Retina (tissue), 1 donor: Measurements from ENCODE around the gene TCP10L.
"Not testable (repeated sequence)": the region's sequence is repeated elsewhere in the genome, so short reads cannot be mapped to it uniquely, and the experiment has no call there.

Experiments
- DNase-seq: peaks from one replicate; pipeline ENCODE4 v3.0.0-alpha.2; 2016

Gene TCP10L

DNA sequence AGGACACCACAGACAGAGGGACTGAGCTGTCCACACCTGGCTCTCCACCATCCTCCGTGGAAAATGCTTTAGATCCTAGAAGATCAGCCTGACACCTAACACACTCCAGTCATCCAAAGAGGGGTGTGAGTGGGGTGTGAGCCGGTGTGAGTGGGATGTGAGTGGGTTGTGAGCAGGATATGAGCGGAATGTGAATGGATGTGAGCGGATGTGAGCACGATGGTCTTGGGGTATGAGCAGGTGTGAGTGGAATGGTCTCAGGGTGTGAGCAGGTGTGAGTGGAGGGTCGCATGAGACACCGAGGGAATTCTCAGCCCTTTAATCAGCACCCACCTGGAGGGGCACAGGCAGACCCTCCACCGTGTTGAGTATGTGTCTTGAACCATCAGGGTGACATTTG, 851 bp downstream of the TCP10L start:
- DNase-seq: no peak

DNA sequence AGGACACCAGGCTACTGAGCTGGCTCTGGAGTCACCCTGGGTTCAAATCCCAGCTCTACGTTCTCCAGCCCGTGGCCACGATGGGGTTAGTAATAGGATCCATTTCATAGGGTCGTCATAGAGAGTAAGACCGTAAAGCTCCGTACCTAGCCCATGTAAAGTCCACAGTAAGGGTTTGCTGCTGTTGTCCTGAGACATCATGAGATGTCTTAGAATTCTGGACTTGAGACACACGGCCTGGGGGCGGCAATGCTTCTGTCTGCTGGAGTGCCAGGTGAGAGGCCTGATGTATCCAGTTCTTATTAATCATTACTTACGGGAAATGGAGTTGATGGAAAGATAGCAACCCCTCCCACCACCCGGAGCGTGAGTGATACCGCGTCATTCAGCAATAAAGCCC, 3.6 kb downstream of the TCP10L start:
- no peak for DNase-seq

DNA sequence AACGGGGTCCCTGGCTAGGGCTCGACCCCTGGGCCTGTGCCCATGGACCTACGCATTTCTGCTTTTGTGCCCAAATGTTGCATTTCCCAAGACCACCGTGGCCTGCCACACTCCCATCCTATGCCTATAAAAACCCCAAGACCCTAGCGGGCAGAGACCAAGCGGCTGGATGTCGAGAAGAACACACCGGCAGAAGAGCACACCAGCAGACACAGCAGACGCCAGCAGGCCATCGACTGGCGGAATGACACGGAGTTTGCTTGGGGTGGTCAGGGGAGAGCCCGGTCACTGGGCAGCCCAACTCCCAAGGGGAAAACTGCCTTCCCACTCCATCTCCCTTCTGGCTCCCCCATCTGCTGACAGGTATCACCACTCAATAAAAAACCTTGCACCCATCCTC, 4.4 kb downstream of the TCP10L start:
- no peak for DNase-seq

DNA sequence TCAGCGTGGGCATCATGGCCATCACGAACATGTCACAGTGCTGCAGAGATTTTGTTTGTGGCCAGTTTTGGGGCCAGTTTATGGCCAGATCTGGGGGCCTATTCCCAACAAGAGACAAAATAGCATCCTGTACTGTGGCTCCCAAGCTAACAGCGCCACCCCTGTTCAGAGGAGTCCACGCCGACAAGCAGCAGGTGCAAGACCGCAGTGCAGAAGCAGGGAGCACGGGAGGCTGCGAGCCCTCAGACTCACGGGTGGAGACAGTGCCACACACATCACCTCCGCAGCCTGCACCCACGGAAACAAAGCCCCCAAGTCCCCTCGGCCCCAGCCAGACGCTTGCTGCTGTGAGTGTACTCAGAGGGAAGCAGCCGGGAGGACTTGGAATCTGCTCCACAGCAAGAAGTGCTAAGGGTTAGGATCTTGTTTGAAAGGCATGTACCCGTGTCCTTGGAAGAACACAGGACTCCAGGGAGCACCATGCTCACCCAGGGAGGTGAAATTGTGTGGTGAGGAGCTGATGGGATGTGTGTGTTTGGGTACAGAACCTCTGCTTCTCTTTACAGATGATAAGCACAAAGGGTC, 7.1 kb downstream of the TCP10L start:
- no peak for DNase-seq

DNA sequence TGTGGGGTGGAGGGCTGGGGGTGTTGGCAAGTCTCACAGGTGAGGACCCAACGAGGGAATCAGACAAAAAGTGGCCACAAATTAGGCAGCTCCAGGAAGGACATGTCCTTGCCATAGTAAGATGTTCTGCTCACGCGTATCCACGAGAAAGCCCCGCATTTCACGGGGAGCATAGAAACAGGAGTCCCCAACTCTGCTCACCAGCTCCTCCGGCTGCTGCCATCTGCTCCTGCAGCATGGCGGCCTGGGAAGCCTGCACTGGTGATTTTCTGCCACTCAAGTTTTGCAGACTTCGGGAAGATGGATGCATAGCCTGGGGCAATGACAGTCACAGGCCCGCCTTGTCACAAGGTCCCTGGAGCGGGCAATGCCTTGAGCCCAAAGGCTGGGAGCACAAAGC, 9.3 kb downstream of the TCP10L start:
- DNase-seq: no peak

DNA sequence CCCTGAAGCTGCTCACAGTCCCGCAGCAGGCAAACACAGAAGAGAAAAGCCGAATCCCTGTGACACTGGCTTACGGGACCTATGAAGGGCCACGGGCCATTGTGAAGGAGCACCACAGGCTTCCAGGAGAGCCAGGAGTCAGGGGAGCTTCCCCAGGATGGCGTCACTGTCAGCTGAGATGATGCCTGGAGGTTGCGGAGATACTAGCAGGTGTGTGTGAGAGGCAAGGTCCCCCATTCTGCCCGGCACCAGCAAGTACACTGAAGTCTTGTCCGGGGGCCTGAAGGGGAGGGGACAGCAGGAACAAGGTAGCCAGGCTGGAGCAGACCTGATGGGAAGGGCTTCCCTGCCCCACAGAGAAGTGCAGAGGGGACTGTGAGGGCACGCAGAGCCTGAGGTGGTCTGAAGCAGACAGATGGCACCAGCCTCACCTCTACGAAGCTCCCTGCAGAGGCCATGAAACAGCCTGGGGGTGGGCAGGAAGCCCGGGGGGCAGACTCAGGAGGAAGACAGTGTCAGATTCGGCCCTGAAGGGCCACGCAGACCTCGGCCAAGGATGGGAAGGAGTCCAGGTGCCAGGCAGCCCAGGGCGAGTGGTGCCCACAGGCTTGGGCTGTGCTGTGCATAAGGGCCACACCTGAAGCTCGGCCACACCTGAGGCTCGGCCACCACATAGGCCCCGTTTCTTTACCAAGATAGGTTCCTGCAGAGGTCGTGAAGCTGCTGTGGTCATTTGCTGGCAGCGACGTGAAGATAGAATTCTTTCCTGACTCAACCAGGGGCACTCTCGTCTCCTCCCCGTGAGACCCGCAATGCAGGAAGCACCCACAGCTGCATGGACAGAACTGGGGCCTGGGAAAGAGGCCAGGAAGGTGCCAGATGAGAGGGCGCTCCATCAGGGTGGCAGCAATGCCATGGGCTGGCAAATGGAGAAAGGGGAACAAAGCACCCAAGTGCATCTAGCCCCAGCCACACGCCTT, 10.1 kb downstream of the TCP10L start:
- DNase-seq: no peak

DNA sequence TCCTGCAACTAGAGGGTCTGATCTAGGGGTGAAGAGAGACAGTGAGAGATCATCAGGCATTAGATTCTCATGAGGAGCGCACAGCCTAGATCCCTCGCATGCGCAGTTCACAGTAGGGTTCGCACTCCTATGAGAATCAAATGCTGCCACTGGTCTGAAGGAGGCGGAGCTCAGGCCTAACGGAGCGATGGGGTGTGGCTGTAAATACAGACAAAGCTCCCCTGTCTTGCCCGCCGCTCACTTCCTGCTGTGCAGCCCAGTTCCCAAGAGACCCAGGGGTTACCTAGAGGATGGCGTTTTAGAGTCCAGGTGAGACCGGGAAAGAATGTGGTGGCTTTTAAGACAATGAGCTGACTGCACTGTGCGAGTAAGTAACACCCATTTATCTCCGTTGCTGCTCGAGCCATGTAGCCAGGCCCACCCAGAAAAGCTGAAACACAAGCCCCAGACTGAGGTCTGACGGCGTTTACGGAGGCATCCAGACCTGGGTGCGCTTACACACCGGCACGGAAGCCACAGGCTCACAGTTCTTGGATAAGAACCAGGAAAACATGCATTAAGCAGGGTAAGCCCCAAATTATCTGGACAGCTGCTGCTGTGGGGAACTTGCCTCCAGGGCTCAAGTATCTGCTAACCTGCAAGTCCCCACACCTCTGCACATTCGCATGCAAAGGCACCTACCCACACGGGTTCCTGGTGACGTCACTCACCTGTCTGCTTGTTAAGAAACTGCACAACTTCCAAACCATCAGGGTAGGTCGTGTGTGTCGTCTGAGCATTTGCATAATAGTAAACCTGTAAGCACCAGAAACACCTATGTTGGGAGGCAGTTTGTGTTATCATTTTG, 12.5 kb downstream of the TCP10L start:
- DNase-seq: no peak

DNA sequence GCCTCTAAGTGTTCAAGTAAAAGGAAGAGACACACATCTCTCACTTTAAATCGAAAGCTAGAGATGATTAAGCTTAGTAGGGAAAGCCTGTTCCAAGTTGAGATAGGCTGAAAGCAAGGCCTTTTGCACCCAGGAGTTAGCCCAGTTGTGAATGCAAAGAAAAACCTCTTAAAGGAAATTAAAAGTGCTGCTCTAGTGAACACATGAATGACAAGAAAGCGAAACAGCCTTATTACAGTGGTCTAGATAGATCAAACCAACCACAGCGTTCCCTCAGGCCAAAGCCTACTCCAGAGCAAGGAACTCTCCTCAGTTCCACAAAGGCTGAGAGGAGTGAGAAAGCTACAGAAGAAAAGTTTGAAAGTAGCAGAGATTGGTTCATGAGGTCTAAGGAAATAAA, 14.9 kb downstream of the TCP10L start:
- no peak for DNase-seq

DNA sequence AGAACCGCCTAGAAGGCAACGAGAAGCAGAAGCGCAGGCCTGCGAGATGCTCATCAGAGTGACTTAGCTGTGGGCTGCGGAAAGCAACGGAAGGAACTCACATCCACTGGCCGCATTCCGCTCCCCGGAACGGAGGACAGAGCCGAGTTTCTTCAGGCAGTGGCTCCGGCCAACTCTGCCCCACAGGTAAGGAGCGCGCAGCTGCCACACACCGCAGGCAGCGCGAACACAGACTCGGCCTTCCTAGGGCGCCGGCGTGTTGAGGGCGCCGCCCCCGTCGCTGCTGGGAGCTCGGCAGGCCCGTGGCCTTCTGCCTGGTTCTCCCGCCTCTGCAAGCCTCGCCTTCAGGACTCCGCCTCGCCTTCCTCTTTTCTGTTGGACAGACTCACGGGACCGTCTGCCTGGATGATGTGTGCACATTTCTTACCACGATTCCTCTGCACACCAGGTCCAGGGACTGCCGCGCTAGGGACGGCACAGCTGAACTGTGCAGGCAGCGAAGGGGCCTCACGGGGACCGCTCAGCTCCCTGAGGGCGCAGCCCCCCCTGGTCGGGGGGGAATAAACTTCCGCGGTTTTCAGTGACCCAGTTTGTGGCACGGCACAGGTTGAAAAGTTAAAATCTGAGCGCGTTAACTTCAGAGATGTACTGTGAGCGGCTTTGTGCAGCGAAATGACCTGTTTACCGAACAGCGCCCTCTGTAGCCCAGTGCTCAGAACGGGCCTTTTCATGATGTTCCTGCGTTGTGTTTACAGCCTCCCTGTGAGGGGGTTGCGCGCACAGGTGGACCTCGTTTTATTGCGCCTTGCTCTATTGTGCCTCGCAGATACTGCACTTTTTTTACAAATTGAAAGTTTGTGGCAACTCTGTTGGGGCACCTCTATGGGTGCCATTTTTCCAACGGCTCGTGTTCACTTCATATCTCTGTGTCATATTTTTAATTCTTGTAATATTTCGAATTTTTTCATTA, 15.8 kb downstream of the TCP10L start:
- DNase-seq: peak; percentile 92

DNA sequence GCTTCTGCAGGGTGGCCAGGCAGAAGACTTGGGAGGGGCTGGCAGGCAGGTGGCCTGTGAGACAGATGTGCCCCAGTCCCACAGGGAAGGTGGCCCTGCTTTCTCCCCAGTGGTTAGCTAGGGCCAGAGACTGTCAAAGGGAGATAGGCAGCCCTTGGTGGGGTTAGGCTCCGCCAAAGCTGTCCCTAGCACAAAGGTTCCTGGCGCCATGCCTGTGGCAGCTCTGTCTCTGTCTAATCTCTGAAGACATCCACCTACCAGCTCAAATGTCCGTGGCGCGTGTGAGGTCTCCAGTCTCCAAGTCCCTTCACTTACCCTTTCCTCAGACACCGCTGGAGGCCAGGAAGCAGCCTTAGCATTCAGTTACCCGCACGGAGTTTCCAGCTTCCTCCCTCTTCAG, 17.7 kb downstream of the TCP10L start:
- DNase-seq: no peak

DNA sequence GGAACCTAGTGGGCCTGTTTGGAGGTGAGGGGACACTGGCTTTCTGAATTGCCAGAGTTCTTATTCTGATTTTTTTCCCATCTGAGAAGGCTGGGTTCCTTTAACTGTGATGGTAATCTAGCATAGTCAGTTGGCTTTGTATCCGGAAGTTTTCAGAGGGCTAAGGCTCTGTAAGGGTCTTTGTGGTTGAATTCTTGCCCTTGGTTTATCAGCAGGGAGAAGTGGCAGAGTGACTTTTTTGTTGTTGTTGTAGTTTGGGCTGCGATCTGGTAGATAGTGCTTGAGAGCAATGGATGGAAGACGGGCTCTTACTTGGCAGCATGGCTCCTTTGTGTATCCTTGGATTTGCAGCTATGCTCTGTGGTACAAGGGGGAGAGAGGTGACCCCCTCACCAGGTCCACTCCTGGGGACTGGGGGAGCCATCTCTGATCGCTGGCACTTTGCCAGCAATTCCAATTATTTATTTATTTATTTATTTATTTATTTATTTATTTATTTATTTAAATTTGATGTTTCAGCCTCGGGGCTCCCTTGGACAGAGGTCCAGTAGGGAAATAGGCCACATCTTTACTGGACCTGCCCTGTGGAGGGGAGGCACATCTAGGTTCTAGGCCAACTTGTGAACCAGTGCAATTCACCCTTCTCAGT, 18.5 kb downstream of the TCP10L start:
- no peak for DNase-seq

DNA sequence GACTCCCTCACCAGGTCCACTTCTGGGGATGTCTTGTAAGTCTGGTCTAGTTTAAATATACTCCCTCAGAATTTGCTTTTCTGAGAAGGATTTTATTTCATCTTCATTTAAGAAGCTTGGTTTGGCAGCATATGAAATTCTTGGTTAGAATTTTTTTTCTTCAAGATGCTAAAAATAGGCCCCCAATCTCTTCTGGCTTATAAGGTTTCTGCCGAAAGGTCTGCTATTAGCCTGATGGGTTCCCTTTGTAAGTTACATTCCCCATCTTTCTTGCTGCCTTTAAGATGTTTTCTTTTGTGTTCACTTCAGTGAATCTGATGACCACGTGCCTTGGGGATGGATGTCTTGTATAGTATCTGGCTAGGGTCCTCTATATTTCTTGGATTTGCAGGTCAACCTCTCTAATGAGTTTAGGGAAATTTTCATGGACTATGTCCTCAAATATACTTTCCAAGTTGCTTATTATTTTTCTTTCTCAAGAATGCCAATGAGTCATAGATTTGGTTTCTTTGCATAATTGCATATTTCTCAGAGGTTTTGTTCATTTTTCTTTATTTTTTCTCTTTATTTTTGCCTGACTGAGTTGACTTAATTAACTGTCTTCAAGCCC, 19.4 kb downstream of the TCP10L start:
- no peak for DNase-seq

DNA sequence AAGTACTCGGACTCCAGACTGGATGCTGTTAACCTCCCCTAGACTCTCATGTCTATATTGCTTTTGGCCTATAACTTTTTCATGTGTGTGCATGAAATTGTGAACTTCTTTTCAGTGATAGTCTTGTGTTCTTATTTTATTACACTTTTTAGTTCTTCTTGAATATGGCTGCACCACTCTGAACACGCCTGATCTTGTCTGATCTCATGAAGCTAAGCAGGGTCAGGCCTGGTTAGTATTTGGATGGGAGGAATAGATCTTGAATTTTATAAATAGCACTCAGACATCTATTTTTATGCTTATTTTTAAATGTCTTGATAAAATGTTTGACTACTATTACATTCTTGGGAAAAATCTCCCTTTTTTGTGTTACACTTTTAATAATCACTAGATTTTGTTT, 22.4 kb downstream of the TCP10L start:
- DNase-seq: no peak

DNA sequence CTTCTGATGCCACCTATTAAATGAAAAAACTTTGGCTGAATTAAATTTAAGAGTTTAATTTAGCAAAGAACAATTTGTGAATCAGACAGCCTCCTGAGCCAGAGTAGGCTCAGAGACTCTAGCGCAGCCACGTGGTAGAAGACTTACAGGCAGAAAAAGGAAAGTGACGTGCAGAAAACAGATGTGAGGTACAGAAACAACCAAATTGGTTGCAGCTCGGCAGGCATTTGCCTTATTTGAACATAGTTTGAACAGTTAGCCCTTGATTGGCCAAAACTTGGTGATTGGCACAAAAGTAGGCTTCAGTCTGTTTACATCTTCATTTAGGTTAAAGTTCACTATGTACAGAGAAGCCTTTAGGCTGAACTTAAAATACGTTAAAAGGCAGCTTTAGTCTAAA, 22.9 kb downstream of the TCP10L start:
- DNase-seq: no peak

DNA sequence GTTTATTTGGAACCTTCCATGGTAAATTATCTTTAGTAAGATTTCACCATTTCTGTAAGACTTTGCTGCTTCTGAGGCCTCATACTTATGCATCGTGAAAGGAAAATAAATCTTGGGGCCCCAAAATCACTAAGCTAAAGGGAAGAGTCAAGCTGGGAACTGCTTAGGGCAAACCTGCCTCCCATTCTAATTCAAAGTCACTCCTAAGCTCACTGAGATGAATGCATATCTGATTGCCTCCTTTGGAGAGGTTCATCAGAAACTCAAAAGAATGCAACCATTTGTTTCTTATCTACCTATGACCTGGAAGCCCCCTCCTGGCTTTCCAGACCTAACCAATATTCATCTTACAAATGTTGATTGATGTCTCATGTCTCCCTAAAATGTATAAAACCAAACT, 23.8 kb downstream of the TCP10L start:
- not testable (repeated sequence) for DNase-seq

DNA sequence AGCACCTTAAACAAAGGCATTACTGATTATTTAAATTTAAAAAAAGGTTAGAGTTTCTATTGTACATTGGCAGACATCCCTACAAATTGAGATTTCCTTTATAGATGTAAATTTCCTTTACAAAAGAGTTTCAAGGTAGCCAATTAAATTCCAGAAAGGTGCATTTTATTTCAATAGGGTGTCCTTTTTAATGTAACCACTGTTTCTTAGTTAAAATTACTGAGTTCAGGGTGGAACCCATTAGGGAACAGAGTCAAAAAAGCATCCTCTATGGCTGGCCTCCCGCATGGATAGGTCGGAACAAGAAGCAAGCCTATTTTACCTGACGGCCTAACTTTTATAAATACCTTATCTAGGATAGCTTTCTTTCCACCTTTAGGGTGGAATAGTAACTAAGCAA, 24.4 kb downstream of the TCP10L start:
- DNase-seq: no peak

DNA sequence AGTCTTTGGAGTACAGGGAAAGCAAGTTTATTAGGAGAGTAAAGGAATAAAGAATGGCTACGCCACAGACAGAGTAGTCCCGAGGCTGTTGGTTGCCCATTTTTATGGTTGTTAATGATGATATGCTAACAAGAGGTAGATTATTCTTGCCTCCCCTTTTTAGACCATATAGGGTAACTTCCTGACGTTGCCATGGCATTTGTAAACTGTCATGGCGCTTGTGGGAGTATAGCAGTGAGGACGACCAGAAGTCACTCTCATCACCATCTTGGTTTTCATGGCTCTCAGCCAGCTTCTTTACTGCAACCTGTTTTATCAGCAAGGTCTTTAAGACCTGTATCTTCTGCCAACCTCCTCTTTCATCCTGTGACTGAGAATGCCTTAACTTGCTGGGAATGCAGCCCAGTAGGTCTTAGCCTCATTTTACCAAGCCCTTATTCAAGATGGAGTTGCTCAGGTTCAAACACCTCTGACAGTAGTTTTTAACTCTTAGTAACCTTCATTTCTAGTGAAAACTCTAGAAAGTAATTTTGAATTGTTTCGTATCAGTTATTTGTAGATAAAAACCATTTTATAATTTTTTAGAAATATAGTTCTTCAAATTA, 26.2 kb downstream of the TCP10L start:
- DNase-seq: no peak

DNA sequence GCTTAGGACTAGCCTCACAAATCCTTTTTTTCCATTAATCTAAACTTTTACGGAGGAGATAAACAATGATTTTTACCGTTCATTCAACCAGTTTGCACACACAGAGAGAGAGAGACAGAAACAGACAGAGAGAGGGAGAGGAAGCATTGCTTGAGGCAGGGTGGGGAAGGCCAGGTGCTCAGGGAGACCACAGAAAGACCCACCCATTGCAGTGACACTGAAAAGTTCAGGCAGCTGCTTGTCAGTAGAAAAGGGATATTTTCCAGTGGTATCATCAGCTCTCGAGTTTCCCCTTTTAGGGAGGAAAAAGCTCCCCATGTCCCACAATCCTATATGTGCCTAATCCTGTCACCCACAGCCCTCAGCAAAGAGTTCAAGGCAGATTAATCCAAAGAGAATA, 27.2 kb downstream of the TCP10L start:
- DNase-seq: no peak

DNA sequence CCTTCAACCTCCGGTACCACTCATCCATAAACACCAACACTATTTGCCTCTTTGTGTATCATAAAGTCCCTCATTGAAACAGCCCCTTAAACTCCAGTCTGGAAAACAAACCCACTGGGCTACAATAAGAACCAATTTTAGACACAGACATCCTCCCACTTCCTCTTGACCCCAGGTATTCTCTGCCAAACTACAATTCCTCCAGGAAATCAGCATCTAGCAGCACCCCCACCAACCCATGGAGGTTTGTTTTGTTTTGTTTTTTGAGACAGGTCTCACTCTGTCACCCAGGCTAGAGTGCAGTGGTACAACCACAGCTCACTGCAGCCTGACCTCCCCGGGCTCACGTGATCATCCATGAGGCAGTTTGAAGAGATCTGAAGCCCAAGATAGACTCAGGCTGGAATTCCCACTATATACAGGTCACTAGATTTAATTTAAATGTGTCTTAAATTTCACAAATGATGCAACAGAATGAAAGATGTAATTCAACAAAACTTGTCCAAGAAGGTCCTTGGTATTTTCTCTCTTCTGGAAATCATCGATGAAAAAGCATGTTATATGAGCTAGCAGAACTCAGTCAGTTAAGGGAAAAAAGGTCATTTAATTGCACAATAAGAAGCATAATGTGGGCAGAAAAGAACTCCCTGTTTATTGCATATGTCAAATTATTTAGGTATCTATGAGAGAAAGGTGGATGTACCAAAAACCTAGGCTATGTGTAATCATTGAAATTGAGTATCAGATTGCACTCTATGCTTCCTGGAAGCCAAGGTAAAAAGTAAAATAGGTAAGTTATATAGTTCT, 30.3 kb downstream of the TCP10L start:
- no peak for DNase-seq

DNA sequence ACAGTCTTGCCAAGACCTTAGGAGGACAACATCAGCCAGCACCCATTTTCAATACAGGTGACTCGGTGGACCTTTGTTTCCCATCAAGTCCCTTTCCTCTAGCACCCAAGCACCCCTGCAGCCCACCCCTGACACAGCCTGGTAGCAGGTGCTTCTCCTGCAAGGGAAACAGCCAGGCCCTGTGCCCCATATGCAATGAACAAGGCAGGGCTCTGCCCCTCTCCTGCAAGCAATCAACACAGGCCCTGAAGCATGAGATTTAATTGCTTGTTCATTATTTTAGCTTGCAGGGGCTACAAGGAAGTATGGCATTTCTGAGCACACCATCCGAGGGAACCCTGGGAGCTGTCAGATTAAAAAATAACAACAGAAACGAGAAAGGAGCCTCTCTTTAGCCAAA, 35.4 kb downstream of the TCP10L start:
- no peak for DNase-seq
